ENCODE data around the gene FMO4.
"Not testable (repeated sequence)": the region's sequence is repeated elsewhere in the genome, so short reads cannot be mapped to it uniquely, and the experiment has no call there.

The FMO4 gene

DNA sequence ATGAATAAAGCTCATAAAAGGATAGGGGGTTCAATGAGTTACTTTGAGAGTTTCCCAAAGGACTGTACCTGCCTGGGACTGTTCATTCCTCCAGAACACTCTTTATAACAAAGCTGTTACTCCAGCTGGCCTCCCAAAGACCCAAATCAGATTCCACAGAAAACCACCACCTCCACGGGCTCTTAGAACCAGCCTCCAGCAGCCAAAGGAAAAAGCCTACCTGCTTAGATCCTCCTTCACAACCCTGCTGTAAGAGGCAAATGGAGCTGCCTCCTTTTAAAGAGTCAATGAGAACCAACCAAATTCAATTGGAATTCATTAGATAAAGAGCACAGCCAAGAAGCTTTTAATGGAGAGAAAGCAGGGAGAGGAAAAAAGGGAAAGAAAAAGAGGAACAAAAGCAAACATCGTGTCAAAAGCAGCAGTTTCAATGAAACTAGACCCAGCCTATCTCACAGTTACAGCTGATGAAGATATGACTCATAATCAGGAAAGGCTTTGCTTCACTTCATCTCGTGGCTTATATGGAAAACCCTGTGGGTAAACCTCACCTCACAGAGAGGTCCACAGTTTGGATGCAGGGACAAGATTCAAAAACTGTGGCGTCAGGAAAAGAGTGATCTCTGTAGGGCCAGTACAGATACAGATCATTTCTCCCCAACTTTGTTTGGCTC lies 27.8 kb upstream of the FMO4 start:
- no peaks in the 10 kb centered on the region for H4K20me1 ChIP-seq (ENCODE audit: insufficient read depth, low read length)
- H3K27ac ChIP-seq (ENCODE audit: low read depth, low read length, poor library complexity, severe bottlenecking) = no peak overlapping the region
- no peaks in the 10 kb centered on the region for H3K9me3 ChIP-seq (ENCODE audit: low read length)
- no peaks in the 10 kb centered on the region for H3K79me2 ChIP-seq (ENCODE audit: insufficient read depth, low read length)
- no peaks in the 10 kb centered on the region for H3K27me3 ChIP-seq (ENCODE audit: insufficient read depth, low read length)
- no peak overlapping the region for H3K9ac ChIP-seq (ENCODE audit: low read length)
- H3K9me2 ChIP-seq (ENCODE audit: low read depth, low read length) = no peaks in the 10 kb centered on the region
- H3K36me3 ChIP-seq (ENCODE audit: insufficient read depth, low read length) = no peaks in the 10 kb centered on the region
- no peak overlapping the region for H3K4me2 ChIP-seq (ENCODE audit: low read length)
- H2AFZ ChIP-seq (ENCODE audit: low read length) = no peak overlapping the region
- no peaks in the 10 kb centered on the region for H3F3A ChIP-seq (ENCODE audit: insufficient read depth, low read length)
- H3K4me1 ChIP-seq (ENCODE audit: insufficient read depth, low read length, severe bottlenecking) = no peaks in the 10 kb centered on the region
- TF ChIP-seq, protein P1, sequence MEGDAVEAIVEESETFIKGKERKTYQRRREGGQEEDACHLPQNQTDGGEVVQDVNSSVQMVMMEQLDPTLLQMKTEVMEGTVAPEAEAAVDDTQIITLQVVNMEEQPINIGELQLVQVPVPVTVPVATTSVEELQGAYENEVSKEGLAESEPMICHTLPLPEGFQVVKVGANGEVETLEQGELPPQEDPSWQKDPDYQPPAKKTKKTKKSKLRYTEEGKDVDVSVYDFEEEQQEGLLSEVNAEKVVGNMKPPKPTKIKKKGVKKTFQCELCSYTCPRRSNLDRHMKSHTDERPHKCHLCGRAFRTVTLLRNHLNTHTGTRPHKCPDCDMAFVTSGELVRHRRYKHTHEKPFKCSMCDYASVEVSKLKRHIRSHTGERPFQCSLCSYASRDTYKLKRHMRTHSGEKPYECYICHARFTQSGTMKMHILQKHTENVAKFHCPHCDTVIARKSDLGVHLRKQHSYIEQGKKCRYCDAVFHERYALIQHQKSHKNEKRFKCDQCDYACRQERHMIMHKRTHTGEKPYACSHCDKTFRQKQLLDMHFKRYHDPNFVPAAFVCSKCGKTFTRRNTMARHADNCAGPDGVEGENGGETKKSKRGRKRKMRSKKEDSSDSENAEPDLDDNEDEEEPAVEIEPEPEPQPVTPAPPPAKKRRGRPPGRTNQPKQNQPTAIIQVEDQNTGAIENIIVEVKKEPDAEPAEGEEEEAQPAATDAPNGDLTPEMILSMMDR (IDR thresholded peaks at IDR 0.05; ENCODE audit: low read length) = no peak
- no peak for TF ChIP-seq EZH2 (IDR thresholded peaks at IDR 0.05; ENCODE audit: borderline replicate concordance, low read length)
- no peak overlapping the region for H3K4me3 ChIP-seq (ENCODE audit: low read depth, low read length, poor library complexity, severe bottlenecking)

DNA sequence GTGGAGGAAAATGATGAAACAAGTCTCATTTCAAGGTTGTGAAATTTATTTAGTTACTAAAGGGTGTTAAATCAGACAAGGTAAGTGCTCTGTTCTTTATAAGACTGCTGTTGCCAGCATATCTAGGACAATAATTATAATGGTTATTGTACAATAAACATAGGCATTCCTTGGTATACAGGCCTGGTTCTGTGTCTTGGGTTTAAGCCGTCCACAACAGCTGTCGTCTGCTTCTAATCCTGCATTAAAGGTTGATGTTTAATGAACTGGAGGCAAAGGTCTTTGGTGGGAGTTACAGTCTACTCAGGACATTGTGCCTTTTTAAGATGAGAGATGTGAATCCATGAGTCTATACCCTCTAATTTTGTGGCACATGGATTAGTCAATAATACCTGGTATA lies 23.4 kb upstream of the FMO4 start:
- Histone ChIP-seq H2AFZ (ENCODE audit: low read length) (no peak overlapping the region), H3K4me2 (ENCODE audit: low read length) (no peak overlapping the region), H3K9ac (ENCODE audit: low read length) (no peak overlapping the region), H3K9me2 (ENCODE audit: low read depth, low read length) (no peaks in the 10 kb centered on the region), H3K4me1 (ENCODE audit: insufficient read depth, low read length, severe bottlenecking) (no peaks in the 10 kb centered on the region), H4K20me1 (ENCODE audit: insufficient read depth, low read length) (no peaks in the 10 kb centered on the region), H3K27me3 (ENCODE audit: insufficient read depth, low read length) (peaks cover 3% of the 10 kb centered on the region; the same call in 1 of the 2 replicates), H3F3A (ENCODE audit: insufficient read depth, low read length) (no peaks in the 10 kb centered on the region), H3K27ac (ENCODE audit: low read depth, low read length, poor library complexity, severe bottlenecking) (no peak overlapping the region), H3K79me2 (ENCODE audit: insufficient read depth, low read length) (no peaks in the 10 kb centered on the region), H3K36me3 (ENCODE audit: insufficient read depth, low read length) (no peaks in the 10 kb centered on the region), H3K9me3 (ENCODE audit: low read length) (no peaks in the 10 kb centered on the region), H3K4me3 (ENCODE audit: low read depth, low read length, poor library complexity, severe bottlenecking) (no peak overlapping the region)
- TF ChIP-seq, protein P1 (IDR thresholded peaks at IDR 0.05; ENCODE audit: low read length) = no peak
- no peak for TF ChIP-seq EZH2 (IDR thresholded peaks at IDR 0.05; ENCODE audit: borderline replicate concordance, low read length)

DNA sequence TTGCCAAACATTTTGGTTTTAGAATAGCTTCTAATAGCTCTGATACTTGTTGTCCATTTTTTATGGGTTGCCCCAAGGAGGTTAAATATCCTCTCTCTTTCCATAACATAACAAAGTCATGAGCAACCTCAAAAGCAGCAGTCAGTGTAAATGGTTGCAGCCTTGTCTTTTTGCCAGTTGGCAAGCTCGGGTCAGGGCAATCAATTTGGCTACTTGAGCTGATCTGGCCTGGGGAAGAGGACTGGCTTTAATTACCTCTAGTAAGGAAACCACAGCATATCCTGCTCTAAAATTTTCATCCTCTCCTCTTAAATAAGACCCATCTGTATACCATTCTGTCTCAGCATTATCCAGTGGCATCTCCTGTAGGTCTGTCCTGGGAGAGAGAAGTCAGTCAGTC lies 21.2 kb upstream of the FMO4 start:
- Histone ChIP-seq H2AFZ (ENCODE audit: low read length) (no peak overlapping the region), H3K9ac (ENCODE audit: low read length) (no peak overlapping the region), H3K27ac (ENCODE audit: low read depth, low read length, poor library complexity, severe bottlenecking) (no peak overlapping the region), H3F3A (ENCODE audit: insufficient read depth, low read length) (no peaks in the 10 kb centered on the region), H3K36me3 (ENCODE audit: insufficient read depth, low read length) (no peaks in the 10 kb centered on the region), H3K79me2 (ENCODE audit: insufficient read depth, low read length) (no peaks in the 10 kb centered on the region), H3K4me2 (ENCODE audit: low read length) (no peak overlapping the region), H3K4me1 (ENCODE audit: insufficient read depth, low read length, severe bottlenecking) (no peaks in the 10 kb centered on the region), H4K20me1 (ENCODE audit: insufficient read depth, low read length) (no peaks in the 10 kb centered on the region), H3K4me3 (ENCODE audit: low read depth, low read length, poor library complexity, severe bottlenecking) (no peak overlapping the region), H3K9me3 (ENCODE audit: low read length) (no peaks in the 10 kb centered on the region), H3K9me2 (ENCODE audit: low read depth, low read length) (no peaks in the 10 kb centered on the region), H3K27me3 (ENCODE audit: insufficient read depth, low read length) (peaks cover 3% of the 10 kb centered on the region; the same call in 1 of the 2 replicates)
- TF ChIP-seq EZH2 (IDR thresholded peaks at IDR 0.05; ENCODE audit: borderline replicate concordance, low read length) = no peak
- TF ChIP-seq, protein P1 (IDR thresholded peaks at IDR 0.05; ENCODE audit: low read length) = no peak

DNA sequence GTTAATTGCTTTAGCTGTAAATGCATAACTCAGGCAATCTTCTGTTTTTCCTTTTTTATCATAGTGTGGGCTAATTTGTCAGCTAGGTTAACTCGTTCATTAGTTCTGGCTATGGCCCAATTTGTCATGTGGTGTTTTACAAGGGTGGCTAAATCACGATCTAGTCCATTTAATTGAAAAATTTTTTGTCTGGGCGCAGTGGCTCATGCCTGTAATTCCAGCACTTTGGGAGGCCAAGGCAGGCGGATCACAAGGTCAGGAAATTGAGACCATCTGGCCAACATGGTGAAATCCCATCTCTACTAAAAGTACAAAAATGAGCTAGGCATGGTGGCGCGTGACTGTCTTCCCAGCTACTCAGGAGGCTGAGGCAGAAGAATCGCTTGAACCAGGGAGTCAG lies 18.6 kb upstream of the FMO4 start:
- H3K79me2 ChIP-seq (ENCODE audit: insufficient read depth, low read length); H2AFZ ChIP-seq (ENCODE audit: low read length); H3K36me3 ChIP-seq (ENCODE audit: insufficient read depth, low read length); H3F3A ChIP-seq (ENCODE audit: insufficient read depth, low read length); H3K4me3 ChIP-seq (ENCODE audit: low read depth, low read length, poor library complexity, severe bottlenecking); H3K9ac ChIP-seq (ENCODE audit: low read length); H3K4me1 ChIP-seq (ENCODE audit: insufficient read depth, low read length, severe bottlenecking); H3K4me2 ChIP-seq (ENCODE audit: low read length); H3K9me2 ChIP-seq (ENCODE audit: low read depth, low read length); H3K27me3 ChIP-seq (ENCODE audit: insufficient read depth, low read length); H4K20me1 ChIP-seq (ENCODE audit: insufficient read depth, low read length); H3K27ac ChIP-seq (ENCODE audit: low read depth, low read length, poor library complexity, severe bottlenecking); H3K9me3 ChIP-seq (ENCODE audit: low read length): not testable (repeated sequence)

All from OCI-LY1 (cell line).